SIG-M5 (cell line): ENCODE data around the gene AGXT.

Source experiments
- DNase-seq: peaks from one replicate; lab custom pipeline; 2025; lab: John Stamatoyannopoulos, UW

The AGXT gene

GRCh38 chr2:240929364-240930095, 60.9 kb downstream of the AGXT start:
- DNase-seq: no peak
